Measurements from ENCODE around the gene LIG1.

The LIG1 gene

GRCh38 chr19:48169939-48170803, at the start of gene LIG1, which contains the start of gene ZSWIM9:
LIG1 (minus strand) TSS chr19:48170344; CDS start chr19:48165566, 4,778 bp downstream.
ZSWIM9 (plus strand) TSS chr19:48170680; CDS start chr19:48171803, 1,123 bp downstream.
- H3K4me3 ChIP-seq (ENCODE audit: low read depth, low read length), result peak within 1 kb of the TSS; percentile 70
- no peak for TF ChIP-seq CTCF (IDR thresholded peaks at IDR 0.05; ENCODE audit: low read depth, low read length)
- DNase-seq, result peak; percentile 95
- peaks cover 36% of the 10 kb centered on the region for H3K36me3 ChIP-seq
- no peaks in the 10 kb centered on the region for H3K9me3 ChIP-seq (ENCODE audit: severe bottlenecking)
- peak within 1 kb of the TSS; percentile 99 for H3K27ac ChIP-seq
- no peaks in the 10 kb centered on the region for H3K27me3 ChIP-seq (ENCODE audit: insufficient read depth, low read depth, severe bottlenecking)

- Histone ChIP-seq H3K27ac (no peak overlapping the region), H3K36me3 (no peaks in the 10 kb centered on the region; the same call in 1 of the 2 replicates), H3K27me3 (ENCODE audit: insufficient read depth, low read depth, severe bottlenecking) (no peaks in the 10 kb centered on the region), H3K9me3 (ENCODE audit: severe bottlenecking) (no peaks in the 10 kb centered on the region), H3K4me3 (ENCODE audit: low read depth, low read length) (no peak overlapping the region)
- no peak for DNase-seq
- TF ChIP-seq CTCF (IDR thresholded peaks at IDR 0.05; ENCODE audit: low read depth, low read length), result no peak
These were observed 48.9 kb upstream of the LIG1 start for GRCh38 chr19:48218997-48219396.

GRCh38 chr19:48216933-48217332, 46.8 kb upstream of the LIG1 start:
- Histone ChIP-seq H3K9me3 (ENCODE audit: severe bottlenecking) (no peaks in the 10 kb centered on the region), H3K36me3 (no peaks in the 10 kb centered on the region; the same call in 1 of the 2 replicates), H3K27ac (no peak overlapping the region), H3K27me3 (ENCODE audit: insufficient read depth, low read depth, severe bottlenecking) (no peaks in the 10 kb centered on the region), H3K4me3 (ENCODE audit: low read depth, low read length) (no peak overlapping the region)
- DNase-seq, result no peak
- TF ChIP-seq CTCF (IDR thresholded peaks at IDR 0.05; ENCODE audit: low read depth, low read length), result no peak

DNA sequence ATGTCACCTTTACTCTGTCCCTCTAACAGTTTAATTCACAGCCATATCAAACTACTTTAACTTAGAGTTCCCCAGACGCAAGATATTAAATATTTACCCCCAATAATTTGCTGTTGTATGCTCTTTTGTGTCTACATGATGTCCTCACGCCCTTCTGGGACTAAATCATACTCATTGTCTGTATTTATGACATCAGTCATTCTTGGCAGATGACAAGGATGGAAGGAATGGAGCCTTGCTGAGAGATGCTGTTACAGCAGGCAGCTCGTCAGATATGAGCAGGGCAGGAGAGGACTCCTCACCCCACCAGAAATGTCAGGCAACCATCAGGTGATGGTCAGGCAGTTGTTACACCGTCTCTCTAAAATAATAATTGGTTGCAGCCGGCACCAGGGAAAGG, 43.8 kb upstream of the LIG1 start:
- no peak for TF ChIP-seq CTCF (IDR thresholded peaks at IDR 0.05; ENCODE audit: low read depth, low read length)
- Histone ChIP-seq H3K27me3 (ENCODE audit: insufficient read depth, low read depth, severe bottlenecking) (no peaks in the 10 kb centered on the region), H3K4me3 (ENCODE audit: low read depth, low read length) (no peak overlapping the region), H3K36me3 (no peaks in the 10 kb centered on the region; the same call in 1 of the 2 replicates), H3K27ac (no peak overlapping the region), H3K9me3 (ENCODE audit: severe bottlenecking) (no peaks in the 10 kb centered on the region)
- DNase-seq, result no peak

DNA sequence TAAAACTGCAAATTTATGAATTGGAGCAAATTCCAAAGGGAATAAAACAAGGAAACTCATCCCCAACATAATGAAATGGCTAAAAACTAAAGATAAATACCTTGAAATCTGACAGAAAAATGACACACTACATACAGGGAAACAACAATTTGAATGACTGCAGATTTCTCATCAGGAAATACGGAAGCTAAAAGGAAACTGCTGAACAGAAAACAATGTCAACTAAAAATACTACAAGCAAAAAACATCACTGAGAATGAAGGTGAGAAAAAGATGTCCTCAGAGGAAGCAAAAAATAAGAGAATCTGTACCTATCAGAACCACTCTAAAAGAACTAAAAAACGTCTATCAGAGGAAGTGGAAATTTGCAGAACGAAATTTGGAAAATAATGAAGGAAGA, 39.9 kb upstream of the LIG1 start:
- no peaks in the 10 kb centered on the region for H3K9me3 ChIP-seq (ENCODE audit: severe bottlenecking)
- no peak for TF ChIP-seq CTCF (IDR thresholded peaks at IDR 0.05; ENCODE audit: low read depth, low read length)
- H3K27me3 ChIP-seq (ENCODE audit: insufficient read depth, low read depth, severe bottlenecking), result no peaks in the 10 kb centered on the region
- no peak for DNase-seq
- no peaks in the 10 kb centered on the region; the same call in none of the 2 replicates for H3K36me3 ChIP-seq
- no peak overlapping the region for H3K27ac ChIP-seq
- H3K4me3 ChIP-seq (ENCODE audit: low read depth, low read length), result no peak overlapping the region

Measured in WERI-Rb-1 (cell line).